GM18951 (cell line): ENCODE results near the gene FALEC.
"Not testable (repeated sequence)": the region's sequence is repeated elsewhere in the genome, so short reads cannot be mapped to it uniquely, and the experiment has no call there.

Source experiments
- POLR2A ChIP-seq: IDR thresholded peaks from 4 replicates; pipeline ENCODE4 v1.6.1; 2011; ENCODE audit warnings: mild to moderate bottlenecking; ENCODE audit not compliant: insufficient read length, insufficient read depth; ENCODE audit errors: extremely low read depth
- in situ Hi-C: fragments of 300-500 bp; cut with MboI; formaldehyde crosslinking; loops from one replicate; pipeline ENCODE4 v1.12.0; 2022; ENCODE audit warnings: low sequenced_read_pairs, mixed read lengths, inconsistent platforms; ENCODE audit not compliant: unreplicated experiment

The FALEC gene

GRCh38 chr1:150578272-150579109 is 62.9 kb downstream of the FALEC start:
- no peak for TF ChIP-seq POLR2A
- in situ Hi-C loops, result no loop called here

GRCh38 chr1:150579110-150579944 is 63.8 kb downstream of the FALEC start, which contains the start of gene MCL1:
Gene MCL1, minus strand, starts transcription at chr1:150579610. Its CDS starts 80 bp downstream, at chr1:150579530.
- peak; percentile 99 for TF ChIP-seq POLR2A
- in situ Hi-C loops, result no loop called here

- TF ChIP-seq POLR2A, result no peak
- in situ Hi-C loops, result no loop called here
Observed at GRCh38 chr1:150579945-150580642, 64.5 kb downstream of the FALEC start.

- in situ Hi-C loops, result not testable (repeated sequence)
Observed at GRCh38 chr1:150580966-150581365, 65.4 kb downstream of the FALEC start.

GRCh38 chr1:150581437-150581836 is 65.9 kb downstream of the FALEC start:
- in situ Hi-C loops, result not testable (repeated sequence)

- in situ Hi-C loops, result not testable (repeated sequence)
Observed at GRCh38 chr1:150581962-150582361, 66.4 kb downstream of the FALEC start.

GRCh38 chr1:150582371-150582770 is 66.8 kb downstream of the FALEC start:
- in situ Hi-C loops, result no loop called here
- no peak for TF ChIP-seq POLR2A
